ENCODE results near the gene CASTOR2.
"Not testable (repeated sequence)": the region's sequence is repeated elsewhere in the genome, so short reads cannot be mapped to it uniquely, and the experiment has no call there.

The CASTOR2 gene

GRCh38 chr7:75072981-75073283 is 108.4 kb downstream of the CASTOR2 start:
- Histone ChIP-seq H3K79me2 (ENCODE audit: insufficient read depth, low read depth) (peaks cover 15% of the 10 kb centered on the region), H3K36me3 (ENCODE audit: insufficient read depth) (peaks cover 8% of the 10 kb centered on the region; the same call in 1 of the 2 replicates), H3K4me2 (peak overlapping the region; percentile 71), H3K27ac (peak overlapping the region; percentile 81), H3K27me3 (ENCODE audit: insufficient read depth, low read depth) (no peaks in the 10 kb centered on the region), H3K9ac (peak overlapping the region; percentile 97), H3K4me3 (IDR thresholded peaks at IDR 0.05; ENCODE audit: insufficient read depth, low read depth, low read length) (peak overlapping the region; percentile 32), H4K20me1 (ENCODE audit: insufficient read depth) (no peaks in the 10 kb centered on the region), H2AFZ (ENCODE audit: low read depth) (peak overlapping the region; percentile 89), H3K4me1 (ENCODE audit: low read depth, poor library complexity, severe bottlenecking) (peaks cover 11% of the 10 kb centered on the region)
- no peak for TF ChIP-seq CTCF (conservative IDR thresholded peaks at IDR 0.05; ENCODE audit: low read depth, low read length)

GRCh38 chr7:75074262-75074641 is 109.7 kb downstream of the CASTOR2 start:
- Histone ChIP-seq H3K27ac (peak overlapping the region; percentile 81), H3K4me1 (ENCODE audit: low read depth, poor library complexity, severe bottlenecking) (peaks cover 11% of the 10 kb centered on the region), H3K79me2 (ENCODE audit: insufficient read depth, low read depth) (peaks cover 12% of the 10 kb centered on the region), H2AFZ (ENCODE audit: low read depth) (peak overlapping the region; percentile 89), H3K9ac (peak overlapping the region; percentile 97), H3K4me2 (peak overlapping the region; percentile 67; the same call in 1 of the 2 replicates)
- not testable (repeated sequence) for H3K36me3 ChIP-seq (ENCODE audit: insufficient read depth); H3K27me3 ChIP-seq (ENCODE audit: insufficient read depth, low read depth); H3K4me3 ChIP-seq (IDR thresholded peaks at IDR 0.05; ENCODE audit: insufficient read depth, low read depth, low read length); H4K20me1 ChIP-seq (ENCODE audit: insufficient read depth)
